DMS114 treated with DMSO at 0.1 percent for 48 hours (cell line): ENCODE measurements around the gene DRC1.
A peak's percentile ranks its signal among the peaks of the same experiment; 100 is the strongest.
"Not testable (repeated sequence)": the region's sequence is repeated elsewhere in the genome, so short reads cannot be mapped to it uniquely, and the experiment has no call there.

Experiments
- DNase-seq: peaks from one replicate; lab custom pipeline; 2025; ENCODE audit not compliant: unreplicated experiment; lab: John Stamatoyannopoulos, UW

Gene DRC1

GRCh38 chr2:26462511-26463243 lies 61.0 kb downstream of the DRC1 start:
- no peak for DNase-seq

DNA sequence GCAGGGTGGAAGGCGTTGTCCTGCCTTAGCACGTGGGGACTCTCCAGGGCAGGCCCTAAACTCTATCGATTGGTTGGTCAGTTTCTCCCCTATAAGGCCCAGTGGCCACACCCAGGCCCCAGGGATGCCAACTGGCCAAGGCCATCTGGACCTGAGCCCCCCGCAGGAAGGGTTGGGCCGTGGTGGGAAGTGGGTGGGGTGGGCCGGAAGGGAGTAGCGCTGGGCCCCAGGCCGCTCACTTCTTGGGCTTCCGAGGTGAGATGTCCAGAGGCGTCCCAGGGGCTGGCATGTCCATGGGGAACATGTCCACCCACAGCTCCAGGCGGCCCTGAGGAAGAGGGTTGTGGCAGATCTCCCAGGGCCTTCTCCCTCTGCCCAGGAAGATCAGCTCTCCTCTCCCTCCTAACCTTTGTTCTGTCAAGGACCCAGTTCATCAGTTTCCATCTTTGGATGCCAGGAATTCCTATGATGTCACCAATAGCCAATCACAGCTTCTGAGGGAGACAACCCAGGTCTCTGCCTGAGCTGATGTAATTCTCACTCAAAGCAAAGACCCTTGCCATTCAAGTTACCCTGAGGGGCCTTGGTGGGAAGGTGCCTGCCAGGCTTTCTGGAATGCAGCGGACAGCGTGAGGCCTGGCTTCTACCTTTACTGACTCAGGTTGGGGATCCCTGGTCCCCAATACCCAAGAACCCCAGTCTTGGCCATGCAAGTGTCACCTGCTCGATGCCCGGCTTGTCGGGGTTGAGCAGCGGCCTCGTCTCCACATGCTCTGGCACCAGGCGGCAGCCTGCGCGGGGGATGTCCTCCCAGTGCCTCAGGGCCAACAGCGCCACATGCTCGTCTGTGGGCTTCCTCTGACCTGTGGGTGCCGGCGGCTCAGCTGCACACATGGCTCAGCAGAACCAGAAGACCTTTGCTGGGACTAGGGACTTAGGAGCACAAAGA lies 61.8 kb downstream of the DRC1 start:
- no peak for DNase-seq

GRCh38 chr2:26464390-26465265 lies 62.9 kb downstream of the DRC1 start:
- DNase-seq = no peak

DNA sequence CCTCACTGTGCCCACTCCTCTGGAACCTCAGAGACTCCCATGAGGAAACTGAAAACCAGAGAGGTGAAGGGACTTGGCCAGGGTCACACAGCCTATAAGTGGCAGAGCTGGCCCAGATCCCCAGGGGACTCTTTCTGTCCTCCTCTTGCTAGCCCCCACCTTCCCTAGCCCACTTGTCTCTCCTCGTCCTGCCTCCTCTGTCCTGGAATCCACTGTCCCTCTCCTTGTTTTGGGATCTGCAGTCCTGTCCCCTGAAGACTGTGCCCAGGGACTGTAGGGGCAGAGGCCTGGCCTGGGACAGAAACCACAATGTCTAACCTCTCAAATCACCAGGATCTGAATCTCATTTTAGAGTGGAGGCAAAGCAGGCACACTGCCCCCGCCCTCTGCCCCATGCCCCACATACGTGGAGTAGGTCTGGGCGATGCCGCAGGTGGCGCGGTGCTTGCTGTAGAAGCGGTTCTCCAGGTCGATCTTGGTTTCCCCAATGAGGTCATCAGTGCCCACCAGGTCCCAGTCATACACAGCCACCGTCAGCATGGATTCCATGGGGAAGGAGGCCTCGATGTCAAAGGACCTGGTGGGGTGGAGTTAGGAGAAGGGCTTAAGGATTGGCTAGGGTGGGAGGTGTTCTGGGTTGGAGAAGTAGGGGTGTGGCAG lies 63.7 kb downstream of the DRC1 start:
- no peak for DNase-seq

DNA sequence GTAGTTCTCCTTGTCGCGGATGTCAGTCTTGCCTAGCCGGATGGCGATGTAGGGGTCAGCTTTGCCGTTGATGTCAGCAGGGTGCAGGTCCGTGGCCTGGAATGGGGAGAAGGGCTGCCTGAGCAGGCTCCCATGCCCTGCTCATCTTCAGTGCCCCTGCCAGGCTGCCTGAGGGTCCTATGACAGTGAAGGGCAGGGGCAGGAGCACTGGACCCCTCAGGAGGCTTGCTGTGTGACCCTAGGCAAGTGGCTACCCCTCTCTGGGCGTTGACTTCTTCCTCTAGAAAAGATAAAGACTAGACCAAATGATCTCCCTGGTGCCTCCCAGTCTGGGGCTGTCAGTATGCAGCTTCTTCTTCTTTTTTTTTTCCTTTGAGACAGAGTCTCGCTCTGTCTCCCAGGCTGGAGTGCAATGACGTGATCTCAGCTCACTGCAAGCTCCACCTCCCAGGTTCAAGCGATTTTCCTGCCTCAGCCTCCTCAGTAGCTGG lies 64.3 kb downstream of the DRC1 start:
- DNase-seq = no peak

DNA sequence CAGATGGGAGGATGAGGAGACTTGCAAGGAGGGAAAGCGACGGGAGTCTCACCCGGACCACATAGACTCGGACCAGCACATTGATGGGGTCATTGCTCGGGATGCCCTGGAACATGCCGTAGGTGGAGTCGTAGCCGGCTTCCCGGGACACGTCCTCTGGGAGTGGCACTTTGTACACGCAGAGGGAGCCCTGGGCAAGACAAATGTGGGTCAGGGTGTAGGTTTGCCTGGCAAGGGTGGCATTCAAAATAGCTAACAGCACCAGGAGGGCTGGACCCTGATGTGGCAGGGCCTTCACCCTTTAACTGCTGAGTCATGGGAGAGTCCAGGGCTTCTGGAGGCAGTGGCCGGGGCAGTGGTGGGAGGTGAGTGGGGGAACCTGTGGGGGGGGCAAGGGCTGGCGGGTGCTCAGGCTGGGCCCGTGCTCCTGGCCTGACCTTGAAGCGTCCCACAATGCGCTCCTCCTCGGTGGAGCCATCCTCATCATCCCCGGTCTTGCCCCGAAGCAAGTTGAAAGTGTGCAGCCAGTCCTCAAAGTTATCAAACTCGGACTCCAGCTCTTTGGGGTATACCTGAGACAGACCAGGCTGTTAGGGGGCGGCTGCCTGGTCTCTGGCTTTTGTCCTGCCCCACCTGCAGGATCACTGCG lies 65.1 kb downstream of the DRC1 start:
- no peak for DNase-seq

DNA sequence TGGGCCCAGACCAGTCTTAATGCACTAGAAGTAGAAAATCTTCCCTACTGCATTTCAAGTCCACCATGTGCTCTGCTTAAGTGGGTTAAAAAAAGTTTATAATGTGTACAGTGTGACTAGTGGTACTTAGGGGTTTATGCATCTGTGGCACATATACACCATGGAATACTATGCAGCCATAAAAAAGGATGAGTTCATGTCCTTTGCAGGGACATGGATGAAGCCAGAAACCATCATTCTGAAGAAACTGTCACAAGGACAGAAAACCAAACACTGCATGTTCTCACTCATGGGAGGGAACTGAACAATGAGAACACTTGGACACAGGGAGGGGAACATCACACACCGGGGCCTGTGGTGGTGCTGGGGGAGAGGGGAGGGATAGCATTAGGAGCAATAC lies 66.8 kb downstream of the DRC1 start:
- not testable (repeated sequence) for DNase-seq

DNA sequence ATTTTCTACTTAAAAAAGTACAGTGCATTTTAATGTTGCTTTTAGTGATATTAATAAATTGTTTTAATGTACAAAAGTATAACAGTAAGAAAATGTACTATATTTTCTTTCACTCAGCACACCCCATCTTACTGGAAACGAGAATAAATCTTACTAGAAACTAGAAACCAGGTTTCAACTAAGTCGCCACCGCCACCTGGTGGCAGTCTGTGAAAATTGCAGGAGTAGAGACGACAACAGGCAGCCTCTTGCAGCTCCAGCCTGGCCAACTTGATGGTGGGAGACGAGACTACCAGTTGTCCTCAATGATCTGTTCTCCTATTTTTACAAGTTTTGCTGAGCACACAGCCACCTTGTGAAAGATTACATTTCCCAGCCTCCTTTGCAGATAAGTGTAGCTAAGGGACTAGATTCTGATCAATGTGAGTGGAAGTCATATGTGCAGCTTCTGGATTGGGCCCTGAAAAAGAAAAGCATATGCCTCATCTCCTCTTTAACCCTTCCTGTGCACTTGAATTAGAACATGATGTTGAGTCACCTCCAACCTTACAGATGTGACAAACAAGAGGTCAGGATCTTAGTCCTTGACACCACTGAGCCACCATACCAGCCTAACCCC lies 67.5 kb downstream of the DRC1 start:
- peak; percentile 28 for DNase-seq

- DNase-seq = no peak
Observed at GRCh38 chr2:26469955-26470354, 68.2 kb downstream of the DRC1 start.

- no peak for DNase-seq
Observed at GRCh38 chr2:26470601-26471260, 69.0 kb downstream of the DRC1 start.

GRCh38 chr2:26471289-26471688 lies 69.6 kb downstream of the DRC1 start:
- peak; percentile 9 for DNase-seq

DNA sequence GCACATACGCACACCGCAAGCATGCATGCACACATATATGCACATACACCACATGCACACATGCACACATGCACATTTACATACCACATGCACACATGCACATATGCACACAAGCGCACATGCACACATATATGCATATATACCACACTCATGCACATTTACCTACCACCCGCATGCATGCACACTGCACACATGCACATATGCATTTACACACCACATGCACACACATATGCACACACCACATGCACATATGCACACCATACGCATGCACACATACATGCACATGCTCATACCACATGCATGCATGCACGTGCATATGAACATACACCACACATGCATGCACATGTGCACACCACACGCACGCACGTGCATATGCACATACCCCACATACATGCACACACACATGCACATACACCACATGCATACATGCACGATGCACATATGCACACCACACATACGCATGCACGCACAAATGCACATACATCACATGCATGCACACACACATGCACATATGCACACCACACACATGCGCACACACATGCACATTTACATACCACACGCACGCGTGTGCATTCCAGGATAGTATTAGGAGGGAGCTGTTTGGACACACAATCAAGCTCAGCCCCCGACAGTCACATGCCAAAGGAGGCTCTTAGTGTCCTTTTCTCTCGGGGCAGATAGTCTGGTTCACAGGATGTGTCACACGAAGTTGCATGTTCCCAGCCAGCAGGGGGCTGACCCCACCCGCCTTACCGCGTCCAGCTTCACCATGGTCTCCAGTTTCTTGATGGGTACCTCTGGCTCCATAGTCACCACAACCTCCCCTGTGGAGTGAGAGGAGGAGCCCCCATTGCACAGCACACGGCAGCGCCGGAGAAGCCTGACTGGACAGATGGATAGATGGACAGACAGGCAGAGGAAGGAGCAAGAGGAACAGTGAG lies 70.3 kb downstream of the DRC1 start:
- no peak for DNase-seq

- DNase-seq = no peak
Observed at GRCh38 chr2:26472821-26473655, 71.3 kb downstream of the DRC1 start.

DNA sequence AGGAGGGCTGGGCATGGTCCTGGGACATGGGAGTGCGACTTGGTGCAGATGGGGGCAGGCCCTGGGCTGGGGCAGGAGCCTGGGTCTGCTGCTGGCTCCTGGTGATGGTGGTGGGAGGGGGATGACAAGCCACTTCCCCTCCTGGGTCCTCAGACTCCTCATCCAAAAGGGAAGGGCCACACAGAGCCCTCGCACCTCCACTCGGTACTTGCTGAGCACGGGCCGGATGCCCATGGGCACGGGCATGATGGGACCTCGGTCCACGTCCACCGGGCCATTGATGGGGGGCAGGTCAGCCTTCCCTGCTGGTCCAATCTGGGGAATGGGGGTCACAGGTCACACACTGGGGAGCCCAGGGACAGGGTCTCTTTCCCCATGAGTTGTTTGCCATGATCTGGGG lies 72.1 kb downstream of the DRC1 start:
- no peak for DNase-seq

GRCh38 chr2:26474261-26474785 lies 72.6 kb downstream of the DRC1 start:
- DNase-seq = no peak

- no peak for DNase-seq
Observed at GRCh38 chr2:26475037-26475436, 73.3 kb downstream of the DRC1 start.
